Skin of body (tissue), 2 donors: Measurements from ENCODE around the gene IFITM2. TPM values are rescaled to one million over a fixed set of nuclear protein-coding genes. Genes with fewer than 3 reads are reported as not detected.
"Not testable (repeated sequence)": the region's sequence is repeated elsewhere in the genome, so short reads cannot be mapped to it uniquely, and the experiment has no call there.

Experiments used
- DNase-seq: peaks from one replicate; lab custom pipeline; 2025; lab: John Stamatoyannopoulos, UW
- total RNA-seq: library from RNA; depleted of rRNA; stranded (reverse); fragments of >200 nt; gene quantifications from one replicate; pipeline ENCODE4 v1.2.3, GENCODE V29; 2014

IFITM2 gene
- total RNA-seq, 1 donor from 2014 or later, result 20.4 TPM

- no peak for DNase-seq
Observed at GRCh38 chr11:306645-307371, 808 bp upstream of the IFITM2 start.

DNA sequence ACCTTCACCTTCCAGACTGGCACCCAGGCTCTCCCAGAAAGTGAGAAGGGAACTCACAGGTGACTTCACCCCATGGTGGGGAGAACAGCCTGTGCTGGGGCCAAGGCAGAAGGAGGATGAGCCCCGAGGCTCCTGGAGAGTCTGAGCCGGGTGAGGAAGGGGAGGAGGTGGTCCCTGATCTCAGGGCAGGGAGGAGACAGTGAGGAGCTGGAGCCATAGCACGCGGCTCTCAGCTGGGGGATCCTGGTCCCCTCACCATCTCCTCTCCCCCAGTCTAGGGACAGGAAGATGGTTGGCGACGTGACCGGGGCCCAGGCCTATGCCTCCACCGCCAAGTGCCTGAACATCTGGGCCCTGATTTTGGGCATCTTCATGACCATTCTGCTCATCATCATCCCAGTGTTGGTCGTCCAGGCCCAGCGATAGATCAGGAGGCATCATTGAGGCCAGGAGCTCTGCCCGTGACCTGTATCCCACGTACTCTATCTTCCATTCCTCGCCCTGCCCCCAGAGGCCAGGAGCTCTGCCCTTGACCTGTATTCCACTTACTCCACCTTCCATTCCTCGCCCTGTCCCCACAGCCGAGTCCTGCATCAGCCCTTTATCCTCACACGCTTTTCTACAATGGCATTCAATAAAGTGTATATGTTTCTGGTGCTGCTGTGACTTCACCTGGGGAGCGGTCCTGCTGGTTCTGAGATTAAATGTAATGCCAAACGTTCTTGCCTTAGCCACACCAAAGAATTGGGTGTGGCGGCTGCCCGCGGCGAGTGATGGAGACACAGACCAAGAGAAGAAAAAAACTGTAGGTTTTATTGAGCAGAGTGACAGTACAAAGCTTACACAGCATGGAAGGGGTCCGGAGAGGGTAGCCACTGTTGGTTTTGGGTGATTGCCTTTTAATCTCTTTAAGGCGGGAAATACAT lies 1.4 kb downstream of the IFITM2 start:
- DNase-seq, result not testable (repeated sequence)

DNA sequence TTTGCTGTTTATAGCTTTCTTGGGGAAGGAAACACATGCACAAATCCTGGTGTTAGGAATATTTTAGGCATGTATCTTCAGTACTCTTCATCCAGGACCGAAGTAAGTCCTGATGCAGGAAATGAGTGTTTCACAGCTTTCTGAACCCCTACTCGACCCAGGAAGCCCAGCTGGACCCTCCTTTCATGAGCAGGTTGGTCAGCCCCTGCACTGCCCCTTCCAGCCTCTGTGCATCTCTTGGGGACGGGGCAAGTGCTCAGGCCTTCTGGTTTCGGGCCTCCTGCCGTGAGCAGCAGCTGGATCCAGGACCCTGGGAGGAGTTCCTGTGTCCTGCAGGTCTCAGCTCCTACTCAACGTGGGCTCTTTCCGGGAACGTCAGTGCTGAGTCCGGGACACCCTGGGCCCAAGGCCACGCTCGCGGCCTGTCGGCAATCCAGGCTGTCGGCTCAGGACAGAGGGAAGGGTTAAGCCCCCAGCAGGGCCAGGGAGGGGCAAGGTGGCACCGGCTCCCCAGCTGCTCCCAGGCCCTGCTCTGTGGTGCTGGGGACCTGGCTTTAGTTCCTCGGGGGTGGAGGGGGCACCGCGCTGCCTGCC lies 2.5 kb downstream of the IFITM2 start:
- not testable (repeated sequence) for DNase-seq

GRCh38 chr11:311013-311748 lies 3.6 kb downstream of the IFITM2 start:
- DNase-seq, result not testable (repeated sequence)

- DNase-seq, result no peak
Observed at GRCh38 chr11:312092-312816, 4.6 kb downstream of the IFITM2 start.

GRCh38 chr11:313304-313786 lies 5.7 kb downstream of the IFITM2 start:
- DNase-seq, result no peak

DNA sequence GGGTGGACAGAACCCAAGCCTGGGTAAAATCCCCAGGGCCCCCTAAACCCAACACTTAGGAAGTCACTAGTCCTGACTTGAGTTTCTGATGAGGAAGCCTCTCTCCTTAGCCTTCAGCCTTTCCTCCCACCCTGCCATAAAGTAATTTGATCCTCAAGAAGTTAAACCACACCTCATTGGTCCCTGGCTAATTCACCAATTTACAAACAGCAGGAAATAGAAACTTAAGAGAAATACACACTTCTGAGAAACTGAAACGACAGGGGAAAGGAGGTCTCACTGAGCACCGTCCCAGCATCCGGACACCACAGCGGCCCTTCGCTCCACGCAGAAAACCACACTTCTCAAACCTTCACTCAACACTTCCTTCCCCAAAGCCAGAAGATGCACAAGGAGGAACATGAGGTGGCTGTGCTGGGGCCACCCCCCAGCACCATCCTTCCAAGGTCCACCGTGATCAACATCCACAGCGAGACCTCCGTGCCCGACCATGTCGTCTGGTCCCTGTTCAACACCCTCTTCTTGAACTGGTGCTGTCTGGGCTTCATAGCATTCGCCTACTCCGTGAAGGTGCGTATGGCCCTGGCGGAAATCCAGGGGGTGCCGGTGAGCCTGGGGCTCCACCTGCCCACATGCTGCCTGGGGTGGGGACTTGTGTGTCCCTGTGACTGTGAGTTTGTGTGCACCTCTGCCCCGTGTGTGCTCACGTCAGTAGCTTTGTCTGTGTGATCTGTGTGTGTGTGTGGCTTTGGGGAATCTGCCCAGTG lies 6.4 kb downstream of the IFITM2 start, which contains the start of gene IFITM1:
IFITM1 (plus strand) TSS at position 254 of the 767 bp plus-strand sequence; CDS start at position 385, 131 bp downstream.
- peak; percentile 86 for DNase-seq

- not testable (repeated sequence) for DNase-seq
Observed at GRCh38 chr11:314554-314875, 6.9 kb downstream of the IFITM2 start.

DNA sequence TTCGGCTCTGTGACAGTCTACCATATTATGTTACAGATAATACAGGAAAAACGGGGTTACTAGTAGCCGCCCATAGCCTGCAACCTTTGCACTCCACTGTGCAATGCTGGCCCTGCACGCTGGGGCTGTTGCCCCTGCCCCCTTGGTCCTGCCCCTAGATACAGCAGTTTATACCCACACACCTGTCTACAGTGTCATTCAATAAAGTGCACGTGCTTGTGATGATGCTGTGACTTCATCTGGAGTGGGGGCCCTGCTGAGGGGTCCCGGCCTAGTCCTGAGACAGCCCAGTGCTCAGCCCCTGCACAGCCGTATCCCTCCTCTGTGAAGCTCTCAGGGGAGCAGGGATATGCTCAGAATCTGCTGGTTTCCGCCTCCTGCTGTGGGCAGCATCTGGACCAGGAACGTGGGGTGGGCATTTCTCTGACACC lies 7.5 kb downstream of the IFITM2 start:
- no peak for DNase-seq

GRCh38 chr11:315516-315994 lies 7.9 kb downstream of the IFITM2 start:
- DNase-seq, result no peak

GRCh38 chr11:316031-316701 lies 8.6 kb downstream of the IFITM2 start:
- no peak for DNase-seq

DNA sequence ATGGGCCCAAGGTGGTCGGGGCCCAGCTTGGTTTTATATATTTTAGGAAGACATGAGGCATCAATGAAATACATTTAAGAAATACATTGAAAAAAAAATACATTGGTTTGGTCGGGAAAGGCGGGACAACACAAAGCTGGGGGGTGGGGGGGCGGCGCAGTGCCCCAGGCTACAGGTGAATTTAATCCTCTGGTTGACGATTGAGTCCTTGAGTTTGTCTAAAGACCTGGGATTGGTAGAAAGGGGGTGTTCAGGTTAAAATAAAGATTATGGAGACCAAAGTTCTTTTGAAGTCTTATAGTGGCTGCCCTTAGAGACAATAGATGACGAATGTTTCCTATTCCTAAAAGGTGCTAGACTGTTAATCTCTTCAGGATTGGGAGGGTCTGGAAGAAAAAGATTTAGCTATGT lies 9.3 kb downstream of the IFITM2 start:
- DNase-seq, result no peak

DNA sequence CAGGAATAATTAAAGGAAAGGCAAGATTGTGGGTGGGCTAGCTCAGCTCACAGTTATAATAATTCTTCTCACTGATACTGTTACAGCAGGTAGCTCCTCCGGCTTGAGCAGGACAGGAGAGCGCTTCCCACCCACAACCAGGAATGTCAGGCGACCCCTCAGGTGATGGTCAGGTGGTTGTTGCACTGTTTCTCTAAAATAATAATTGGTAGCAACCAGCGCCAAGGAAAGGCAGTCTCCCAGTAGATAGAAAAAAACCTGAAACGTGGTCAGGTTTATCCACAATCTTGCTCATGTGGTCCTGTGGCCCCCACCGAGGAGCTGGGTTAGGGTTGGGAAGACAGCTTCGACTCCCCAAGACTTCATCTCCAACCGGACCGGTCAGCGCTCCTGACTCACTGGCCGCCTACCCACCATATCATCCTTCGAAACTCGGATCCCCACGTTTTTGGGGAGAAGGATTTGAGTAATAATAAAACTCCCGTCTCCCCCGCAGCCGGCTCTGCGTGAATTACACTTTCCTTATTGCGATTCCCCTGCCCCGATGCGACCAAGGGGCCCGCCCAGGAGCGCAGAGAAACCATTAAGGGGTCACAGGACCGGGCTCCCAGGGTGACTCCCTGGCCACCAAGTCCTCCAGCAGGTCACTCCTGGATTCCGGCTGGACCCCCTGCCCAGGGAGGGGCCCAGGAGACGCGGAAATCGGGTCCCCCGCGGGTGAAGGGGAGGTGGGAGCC lies 10.2 kb downstream of the IFITM2 start:
- not testable (repeated sequence) for DNase-seq

DNA sequence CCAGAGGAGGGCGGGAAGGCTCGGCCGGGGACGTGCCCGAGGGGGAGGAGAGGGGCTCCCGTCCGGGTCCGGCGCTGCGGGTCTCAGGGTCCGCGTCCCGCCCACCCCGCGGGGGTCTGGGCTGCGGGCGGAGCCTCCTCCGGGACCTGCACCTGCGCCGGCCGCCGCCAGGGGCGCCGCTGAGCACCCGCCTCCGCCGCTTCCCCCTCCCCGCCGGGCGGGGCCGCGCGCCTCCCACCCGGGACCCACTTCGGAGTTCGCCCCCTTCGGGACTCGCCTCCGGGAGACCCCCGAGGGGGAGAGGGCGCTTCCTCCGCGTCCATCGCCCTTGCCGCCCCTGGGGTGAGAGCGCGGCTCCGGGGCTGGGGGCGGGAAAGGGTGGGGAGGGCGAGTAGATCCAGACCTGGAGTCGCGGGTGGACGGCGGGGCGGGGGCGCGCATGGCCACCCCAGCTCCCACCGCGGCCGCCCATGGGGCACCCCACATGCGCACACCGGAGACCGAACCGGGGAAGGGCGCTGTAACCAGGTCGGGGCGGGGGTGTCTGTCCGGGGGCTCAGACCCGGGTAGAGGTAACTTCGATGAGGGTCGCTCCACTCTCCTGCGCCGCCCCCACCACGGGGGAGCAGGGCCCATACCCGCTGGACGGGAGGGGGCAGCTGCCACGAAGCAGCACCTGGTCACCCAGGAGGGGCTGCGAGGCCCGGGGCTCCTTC lies 10.9 kb downstream of the IFITM2 start:
- not testable (repeated sequence) for DNase-seq

DNA sequence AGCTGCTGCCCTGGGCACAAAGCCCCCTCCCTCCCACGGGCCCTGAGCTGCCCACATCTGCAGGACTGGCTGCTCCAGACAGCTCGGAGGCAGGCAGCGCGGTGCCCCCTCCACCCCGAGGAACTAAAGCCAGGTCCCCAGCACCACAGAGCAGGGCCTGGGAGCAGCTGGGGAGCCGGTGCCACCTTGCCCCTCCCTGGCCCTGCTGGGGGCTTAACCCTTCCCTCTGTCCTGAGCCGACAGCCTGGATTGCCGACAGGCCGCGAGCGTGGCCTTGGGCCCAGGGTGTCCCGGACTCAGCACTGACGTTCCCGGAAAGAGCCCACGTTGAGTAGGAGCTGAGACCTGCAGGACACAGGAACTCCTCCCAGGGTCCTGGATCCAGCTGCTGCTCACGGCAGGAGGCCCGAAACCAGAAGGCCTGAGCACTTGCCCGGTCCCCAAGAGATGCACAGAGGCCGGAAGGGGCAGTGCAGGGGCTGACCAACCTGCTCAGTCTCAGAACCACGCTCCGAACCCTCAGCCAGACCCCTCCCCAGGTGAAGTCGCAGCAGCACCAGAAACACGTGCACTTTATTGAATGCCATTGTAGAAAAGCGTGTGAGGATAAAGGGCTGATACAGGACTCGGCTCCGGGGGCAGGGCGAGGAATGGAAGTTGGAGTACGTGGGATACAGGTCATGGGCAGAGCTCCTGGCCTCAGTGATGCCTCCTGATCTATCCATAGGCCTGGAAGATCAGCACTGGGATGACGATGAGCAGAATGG lies 11.7 kb downstream of the IFITM2 start:
- not testable (repeated sequence) for DNase-seq

- DNase-seq, result not testable (repeated sequence)
Observed at GRCh38 chr11:319888-320273, 12.3 kb downstream of the IFITM2 start.

- DNase-seq, result no peak
Observed at GRCh38 chr11:324156-324555, 16.5 kb downstream of the IFITM2 start.
